HG03060 (cell line): Measurements from ENCODE around the gene ZBP1.

Source experiments
- ATAC-seq: cut with Tn5 transposase; IDR thresholded peaks from one replicate; pipeline ENCODE4 v1.9.1; 2021; ENCODE audit warnings: low read depth, moderate number of reproducible peaks; ENCODE audit not compliant: unreplicated experiment

Gene ZBP1

DNA sequence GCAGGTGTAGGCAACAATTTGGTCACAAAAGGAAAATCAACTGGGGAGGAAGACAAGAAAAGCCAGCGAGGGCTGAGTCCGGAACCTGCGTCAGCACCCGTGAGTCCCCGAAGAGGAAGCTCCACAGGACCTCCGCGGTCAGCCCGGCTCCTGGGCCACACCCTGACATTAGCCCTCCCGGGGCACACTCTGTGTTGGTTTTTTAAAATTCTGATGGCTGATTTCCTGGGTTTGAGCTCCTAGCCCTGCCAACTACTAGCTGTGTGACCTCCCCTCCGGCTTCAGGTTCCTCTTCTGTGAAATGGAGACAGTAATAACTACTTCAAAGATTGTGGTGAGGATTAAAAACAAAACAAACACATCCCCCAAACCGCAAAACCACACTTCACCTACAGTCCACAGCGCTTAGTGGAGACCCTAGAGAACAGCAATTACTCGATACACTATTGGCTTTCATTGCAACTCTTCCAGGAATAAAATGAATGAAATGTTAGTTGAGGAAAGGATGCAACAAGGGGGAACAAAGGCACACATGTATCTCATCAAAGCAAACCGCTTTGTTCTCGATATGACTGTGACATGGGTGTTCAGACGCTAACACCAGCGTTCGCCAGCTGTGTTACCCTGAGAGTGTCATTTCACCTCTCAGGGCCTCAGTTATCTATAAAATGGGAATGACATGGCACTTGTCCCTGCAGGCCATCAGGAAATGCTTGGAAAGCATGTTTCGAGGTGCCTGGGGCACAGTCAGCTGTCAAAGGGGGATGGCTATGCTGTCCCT lies 985 bp downstream of the ZBP1 start:
- peak; percentile 42 for ATAC-seq

DNA sequence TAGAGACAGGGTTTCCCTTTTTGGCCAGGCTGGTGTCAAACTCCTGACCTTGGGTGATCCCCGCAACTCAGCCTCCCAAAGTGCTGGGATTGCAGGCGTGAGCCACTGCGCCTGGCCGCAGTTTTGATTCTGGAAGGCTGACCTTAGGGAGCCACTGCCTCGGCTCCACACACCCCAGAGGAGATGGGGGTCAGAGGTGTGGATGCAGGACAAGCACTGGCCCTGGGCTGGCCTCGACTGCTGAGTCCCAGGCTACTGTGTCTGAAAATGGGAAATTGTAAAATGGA lies 1.5 kb downstream of the ZBP1 start:
- ATAC-seq, result no peak

DNA sequence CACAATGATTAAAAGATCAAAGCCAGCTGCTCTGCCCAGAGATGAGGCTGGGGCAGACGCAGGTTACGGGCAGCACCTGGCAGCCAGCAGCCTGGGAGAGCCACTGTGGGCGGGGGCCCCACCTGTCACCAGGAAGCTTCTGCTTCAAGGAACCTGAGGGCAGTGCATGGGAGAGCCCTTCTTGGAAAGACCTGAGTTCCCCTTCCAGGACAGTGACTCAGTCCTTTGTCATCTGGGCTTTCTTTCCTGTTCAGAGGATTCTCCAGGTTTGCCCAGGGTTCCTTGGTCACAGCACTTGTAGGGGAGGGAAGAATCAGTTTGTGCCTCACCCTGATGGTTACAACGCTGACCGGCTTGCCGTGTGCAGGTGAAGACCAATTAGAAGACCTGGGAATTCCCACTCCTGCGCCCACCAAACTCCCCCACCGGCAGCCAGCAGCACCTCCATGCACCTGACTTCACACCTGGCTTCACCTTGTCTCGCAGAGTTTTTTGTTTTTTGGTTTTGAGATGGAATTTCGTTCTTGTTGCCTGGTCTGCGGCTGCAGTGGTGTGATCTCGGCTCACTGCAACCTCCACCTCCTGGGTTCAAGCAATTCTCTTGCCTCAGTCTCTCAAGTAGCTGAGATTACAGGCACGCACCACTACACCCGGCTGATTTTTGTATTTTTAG lies 2.0 kb downstream of the ZBP1 start:
- ATAC-seq, result no peak

DNA sequence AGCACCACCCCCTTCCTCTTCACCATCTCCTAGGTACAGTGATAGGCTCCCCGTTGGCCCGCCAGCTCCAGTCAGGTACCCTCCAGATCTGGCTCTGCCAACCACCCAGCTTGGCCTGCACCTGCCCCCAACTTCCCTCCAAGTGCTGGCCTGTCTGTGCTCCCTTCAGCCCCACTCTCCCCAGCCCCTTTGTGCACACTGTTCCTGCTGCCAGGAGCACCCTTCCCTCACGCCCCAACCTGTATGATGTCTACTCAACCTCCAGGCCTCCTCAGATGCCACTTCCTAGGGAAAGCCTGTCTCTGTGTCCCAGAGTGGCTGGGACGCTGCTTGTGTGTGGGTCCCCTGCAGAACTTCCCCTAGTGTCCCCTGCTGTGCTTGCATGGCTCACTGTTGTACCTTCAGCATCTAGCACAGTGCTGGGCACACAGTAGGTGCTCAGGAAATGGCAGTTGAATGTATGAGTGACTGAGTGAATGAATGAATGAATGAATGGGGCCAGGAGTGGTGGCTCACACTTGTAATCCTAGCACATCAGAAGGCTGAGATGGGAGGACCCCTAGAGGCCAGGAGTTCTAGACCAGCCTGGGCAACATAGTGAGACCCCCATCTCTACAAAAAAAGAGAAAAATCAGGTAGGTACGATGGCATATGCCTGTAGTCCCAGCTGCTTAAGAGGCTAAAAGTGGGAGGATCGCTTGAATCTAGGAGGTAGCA lies 3.0 kb downstream of the ZBP1 start:
- ATAC-seq, result no peak

DNA sequence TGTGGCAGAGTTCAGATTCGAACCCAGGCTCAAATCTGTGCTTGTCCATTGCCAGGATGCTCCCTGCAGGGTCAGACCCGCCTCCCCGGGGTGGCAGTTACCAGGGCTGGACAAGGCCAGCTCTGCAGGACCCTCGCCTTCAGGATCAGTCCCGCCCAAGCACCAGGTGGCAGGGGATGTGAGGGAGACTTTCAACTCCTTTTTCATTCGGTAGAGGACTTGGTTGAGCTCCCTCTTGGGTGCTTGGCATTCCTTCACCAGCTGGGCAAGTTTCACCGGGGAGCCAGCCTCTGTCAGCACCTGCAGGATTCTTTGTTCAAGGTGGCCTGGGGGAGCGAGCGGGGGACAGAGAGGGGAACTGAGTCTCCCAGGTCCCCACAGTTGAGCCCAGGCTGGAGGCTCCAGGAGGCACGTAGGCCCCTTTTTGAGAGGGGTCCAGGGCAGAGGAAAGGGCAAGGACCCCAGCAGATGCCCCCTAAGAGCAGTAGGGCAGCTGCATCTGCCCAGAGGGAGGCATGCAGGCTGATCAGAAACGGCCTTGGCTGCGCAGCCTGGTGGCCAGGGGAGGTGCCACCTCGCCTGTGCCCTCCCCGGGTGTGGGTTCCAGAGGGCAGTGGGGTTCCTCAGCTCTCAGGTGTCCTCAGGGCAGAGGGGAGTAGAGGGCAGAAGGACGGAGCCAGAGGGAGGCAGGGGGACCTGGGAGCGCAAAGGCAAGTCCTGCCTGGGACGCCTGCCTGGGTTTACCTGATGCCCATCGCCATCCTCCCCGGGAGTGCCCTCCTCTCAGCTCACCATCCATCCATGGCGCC lies 3.9 kb downstream of the ZBP1 start:
- ATAC-seq, result no peak

DNA sequence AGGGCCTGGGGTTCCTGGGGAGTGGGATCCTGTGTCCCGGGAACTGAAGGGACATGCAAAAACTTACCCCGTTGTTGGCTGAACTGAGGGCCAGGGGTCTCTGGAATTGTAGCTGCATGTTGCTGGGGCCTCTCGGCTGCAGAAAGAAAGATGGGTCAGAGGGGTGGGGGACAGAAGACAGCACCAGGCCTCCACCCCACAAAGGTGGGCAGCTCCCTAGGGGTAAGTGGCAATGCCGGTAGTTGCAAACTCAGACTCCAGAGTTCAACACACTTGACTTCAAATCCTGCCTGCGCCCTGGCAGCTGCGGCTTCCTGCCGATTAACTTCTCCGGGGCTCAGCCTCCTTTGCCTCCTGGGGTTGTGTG lies 4.8 kb downstream of the ZBP1 start:
- ATAC-seq, result no peak

DNA sequence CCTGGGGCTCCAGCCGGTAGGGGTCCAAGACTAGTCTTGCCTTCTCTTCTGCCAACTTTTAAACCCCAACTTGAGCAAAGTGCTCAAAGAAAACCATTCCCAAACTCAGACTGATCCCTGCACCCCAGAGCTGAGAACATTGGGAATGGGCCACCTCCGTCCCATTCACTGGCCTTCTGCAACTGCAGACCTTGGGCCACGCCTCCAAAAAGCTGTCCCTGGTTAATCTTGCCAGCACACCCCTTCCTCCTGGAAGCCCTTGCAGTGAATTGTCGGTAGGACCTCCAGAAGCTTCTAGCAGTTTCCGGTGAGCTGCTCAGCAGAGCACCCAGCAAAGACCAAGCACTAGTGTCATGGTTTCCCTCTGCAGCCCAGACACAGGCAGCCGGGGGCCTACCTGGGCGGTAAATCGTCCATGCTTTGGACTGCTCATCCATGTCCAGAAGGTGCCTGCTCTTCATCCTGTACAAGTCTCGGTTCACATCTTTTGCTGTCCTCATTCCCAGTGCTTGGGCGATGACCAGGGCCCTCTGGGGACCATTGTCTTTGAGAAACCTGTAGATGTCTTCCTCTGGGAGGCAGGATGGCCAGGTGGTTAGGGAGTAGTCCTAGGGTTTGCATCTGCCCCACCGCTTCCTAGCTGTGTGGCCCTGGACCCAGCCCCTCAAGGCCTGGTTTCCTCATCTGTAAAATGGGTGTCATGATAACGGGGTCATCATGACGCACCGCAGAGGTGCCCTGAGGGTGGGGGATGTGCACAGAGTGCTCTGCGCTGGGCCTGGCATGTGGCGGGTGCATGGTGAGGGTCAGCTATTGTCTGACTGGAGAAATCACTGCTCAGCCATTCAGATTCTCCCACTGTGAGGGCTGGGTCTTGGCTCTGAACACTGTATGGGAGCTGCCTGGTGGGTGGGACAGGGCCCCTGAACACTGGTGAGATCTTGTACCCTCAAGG lies 5.5 kb downstream of the ZBP1 start:
- ATAC-seq, result no peak

DNA sequence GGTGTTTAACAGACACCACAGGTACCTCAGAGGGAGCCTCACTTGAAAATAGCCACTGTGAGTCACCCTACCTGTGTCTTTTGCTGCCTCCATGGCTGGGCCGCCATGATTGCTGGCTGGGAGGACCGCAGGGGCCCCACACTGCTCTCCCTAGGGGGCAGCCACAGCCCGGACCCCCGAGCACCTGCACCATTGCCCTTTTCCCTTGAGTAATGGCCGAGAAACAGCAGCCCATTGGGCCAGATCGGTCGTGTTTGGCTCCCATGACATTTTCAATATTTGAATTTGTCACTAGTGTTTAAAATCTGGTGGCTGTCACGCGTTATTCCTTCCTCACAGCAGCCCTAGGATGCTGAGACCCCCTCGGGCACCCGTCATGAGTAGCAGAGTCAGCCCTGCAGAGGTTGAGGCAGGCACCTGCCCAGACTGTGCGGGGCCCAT lies 6.7 kb downstream of the ZBP1 start:
- ATAC-seq, result no peak

DNA sequence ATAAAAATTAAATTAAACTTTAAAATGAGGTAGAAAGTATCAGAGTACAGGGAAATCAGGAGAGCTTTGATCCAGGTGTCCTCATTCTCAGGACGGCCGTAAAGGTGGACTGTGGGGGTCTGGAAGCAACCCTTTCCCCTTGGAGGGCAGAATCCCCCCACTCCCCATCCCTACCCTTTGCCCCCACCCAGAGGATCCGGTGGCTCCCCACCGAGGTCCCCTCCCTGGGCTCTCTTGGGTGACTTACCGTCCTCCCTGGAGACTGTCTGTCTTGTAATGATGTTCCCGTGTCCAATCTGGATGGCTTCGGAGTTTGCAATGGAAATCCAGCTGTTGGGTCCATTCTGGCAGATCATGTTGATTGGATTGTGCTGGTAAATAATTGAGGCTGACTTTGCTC lies 7.3 kb downstream of the ZBP1 start:
- no peak for ATAC-seq

DNA sequence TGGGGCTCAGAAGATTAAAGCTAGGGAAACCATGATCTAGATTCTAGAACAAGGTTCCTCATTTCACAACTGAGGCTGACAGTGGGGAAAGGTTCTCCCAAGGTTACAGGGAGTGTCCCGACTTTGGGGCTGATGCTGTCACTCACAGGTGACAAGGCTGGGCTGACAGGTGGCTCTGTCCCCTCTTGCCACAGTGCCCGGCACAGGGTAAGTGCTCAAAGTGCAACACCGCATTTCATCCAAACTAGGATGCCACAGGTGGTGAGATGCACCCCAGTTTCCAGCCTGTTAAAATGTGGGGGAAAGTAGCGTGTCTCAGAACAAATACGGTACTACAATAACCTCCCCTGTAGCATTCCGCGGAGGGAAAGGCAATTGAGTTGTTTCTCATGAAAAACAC lies 7.8 kb downstream of the ZBP1 start:
- no peak for ATAC-seq

DNA sequence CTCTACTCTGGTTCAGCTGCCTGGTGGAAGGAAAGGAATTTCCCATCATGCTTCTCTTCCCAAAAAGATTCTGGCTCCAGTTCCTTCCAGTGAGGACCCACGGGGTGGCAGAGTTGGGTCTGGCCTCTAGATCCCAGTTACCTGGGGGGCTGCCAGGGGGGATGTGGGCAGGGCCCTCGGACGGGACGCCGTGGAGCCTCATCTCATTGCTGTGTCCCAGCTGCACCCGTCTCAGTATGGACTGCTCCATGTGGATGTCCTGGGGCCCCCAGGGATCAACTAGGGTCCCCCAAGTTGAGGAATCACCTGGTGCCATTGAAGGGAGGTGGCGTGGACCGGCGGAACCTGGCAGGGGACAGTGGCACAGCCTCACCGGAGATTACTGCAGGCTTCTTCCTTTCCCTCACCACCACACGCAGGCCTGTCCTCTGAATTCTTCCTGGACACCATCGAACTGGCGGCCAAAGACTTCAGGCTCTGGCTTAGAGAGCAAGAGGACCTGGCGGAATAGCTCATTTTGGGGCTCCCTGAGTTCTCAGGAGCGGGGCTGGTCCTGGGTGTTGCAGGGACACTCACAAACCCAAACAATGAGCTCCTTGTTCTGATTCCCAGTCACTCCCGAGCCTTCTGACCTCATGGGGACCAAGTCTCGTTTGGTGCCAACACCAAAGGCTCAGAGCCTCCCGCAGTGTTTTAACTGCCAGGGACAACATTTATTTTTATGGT lies 8.5 kb downstream of the ZBP1 start:
- no peak for ATAC-seq

DNA sequence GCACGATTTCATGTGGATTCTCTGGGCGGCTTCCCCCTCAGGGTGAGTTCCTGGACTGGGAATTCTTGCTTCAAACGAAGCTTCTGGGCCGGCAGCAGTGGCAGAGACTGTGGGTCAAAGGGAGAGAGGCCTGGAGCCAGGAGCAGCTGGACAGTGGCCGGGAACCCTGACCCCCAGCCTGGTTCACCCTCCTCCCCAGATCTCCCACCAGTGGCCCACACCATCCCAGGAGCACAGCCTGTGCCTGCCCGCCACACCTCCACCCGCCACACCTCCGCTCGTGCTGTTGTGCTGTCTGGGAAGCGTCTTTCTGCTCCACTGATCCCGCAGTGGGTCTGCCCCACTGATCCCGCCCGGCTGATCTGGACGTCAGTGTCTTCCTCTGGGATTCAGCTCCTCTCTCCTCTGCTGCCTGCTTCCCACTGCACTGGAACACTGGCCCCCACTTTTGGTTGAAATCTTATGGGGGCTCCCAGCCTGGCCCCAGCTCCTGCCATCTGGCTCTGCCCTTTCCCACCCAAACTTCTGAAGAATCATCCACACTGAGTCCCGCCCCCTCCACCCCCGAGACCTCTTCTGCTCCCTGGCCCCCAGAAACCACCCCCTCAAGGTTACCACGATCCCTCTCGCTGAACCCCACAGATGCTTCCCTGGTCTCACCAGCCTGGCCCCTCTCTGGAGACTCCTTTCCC lies 9.8 kb downstream of the ZBP1 start:
- ATAC-seq, result no peak

DNA sequence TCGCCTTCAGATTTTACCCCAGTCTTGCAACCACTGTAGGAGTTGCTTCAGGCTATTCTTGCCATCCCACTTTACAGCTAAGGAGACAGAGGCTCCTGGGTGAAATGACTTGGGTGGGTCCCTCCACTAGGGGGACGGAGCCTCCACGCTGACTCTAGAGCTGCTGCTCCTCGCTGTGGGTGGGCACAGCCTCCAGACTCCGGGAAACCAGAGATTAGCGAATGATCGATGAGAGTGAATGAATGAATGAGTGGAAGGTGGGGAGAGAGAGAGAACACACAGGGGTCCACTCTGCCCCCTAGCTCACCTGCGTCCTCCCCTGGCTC lies 10.4 kb downstream of the ZBP1 start:
- ATAC-seq, result no peak

DNA sequence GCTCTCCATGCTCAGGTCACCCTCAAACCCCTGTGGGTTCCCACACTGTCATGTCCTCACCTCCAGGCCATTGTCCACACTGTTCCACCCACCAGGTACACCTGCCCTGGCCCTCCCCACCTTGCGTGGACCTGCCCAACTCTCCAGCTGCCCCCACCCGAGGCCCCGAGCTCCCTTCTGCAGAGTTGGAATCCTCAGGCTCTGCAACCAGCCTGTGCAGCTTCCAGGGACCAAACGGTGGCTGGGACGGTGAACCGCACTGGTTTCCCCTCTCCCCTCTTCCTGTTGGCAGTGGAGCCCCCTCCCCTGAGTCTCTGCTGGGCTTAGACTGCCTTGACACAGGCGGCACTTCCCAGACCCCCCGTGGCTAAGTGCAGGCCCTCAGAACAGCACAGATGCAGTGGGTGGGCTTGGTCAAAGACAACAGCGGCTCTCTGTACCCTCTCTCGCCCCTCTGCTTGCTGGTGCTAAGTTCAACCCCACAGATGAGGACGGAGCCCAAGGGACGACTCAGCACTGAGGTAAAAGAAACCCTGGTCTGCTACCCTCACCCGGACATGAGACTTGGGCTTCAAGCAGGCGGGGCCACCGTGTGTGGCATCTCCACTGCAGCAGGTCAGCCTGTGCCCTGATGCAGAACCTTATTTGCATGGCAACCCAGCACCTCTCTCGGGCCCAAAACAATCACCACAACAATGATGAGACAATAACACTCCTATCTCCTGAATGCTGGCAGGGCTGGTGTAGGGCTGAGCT lies 11.0 kb downstream of the ZBP1 start:
- no peak for ATAC-seq

DNA sequence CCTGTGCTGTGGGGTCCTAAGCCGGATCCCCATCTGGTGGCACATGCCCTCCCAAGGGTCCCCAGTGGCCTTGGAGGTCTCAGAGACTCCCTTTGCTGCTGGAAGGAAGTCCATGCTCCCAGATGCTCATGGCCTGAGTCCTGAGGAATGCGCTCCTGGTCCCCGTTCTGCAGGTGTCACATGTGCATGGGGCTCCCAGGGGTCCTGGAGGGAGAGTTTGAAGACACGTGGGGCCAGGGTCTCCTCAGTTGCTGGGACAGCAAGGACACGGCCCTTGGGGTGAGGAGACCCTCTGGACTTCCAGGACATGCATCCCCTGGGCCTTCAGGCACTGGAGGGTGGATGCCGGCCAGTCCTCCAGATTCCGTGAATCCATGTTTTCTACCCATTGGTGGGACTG lies 11.7 kb downstream of the ZBP1 start:
- no peak for ATAC-seq

DNA sequence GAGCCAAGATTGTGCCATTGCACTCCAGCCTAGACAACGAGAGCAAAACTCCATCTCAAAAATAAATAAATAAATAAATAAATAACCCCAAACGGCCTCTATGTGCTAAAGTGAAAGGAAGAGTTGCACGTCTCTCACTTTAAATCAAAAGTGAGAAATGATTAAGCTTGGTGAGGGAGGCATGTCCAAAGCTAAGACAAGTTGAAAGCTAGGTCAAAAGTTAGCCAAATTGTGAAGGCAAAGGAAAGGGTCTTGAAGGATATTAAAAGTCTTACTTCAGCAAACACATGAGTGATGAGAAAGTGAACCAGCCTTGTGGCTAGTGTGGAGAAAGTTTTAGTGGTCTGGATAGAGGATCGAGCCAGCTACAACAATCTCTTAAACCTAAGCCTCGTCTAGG lies 14.3 kb downstream of the ZBP1 start:
- no peak for ATAC-seq

DNA sequence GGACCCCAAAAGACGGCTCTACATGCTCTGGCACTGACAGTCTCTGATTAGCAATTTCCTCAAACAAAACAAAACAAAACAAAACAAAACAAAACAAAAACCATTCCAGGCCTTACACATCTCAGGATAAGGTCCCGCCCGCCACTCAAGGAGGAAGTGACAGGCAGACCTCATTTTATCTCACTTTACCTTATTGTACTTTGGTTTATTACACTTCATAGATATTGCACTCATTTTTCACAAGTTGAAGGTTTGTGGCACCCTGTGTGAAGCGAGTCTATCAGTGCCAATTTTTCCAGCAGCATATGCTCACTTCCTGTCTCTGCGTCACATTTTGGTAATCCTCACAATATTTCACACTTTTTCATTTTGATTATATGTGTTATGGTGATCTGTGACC lies 15.2 kb downstream of the ZBP1 start:
- ATAC-seq, result no peak

DNA sequence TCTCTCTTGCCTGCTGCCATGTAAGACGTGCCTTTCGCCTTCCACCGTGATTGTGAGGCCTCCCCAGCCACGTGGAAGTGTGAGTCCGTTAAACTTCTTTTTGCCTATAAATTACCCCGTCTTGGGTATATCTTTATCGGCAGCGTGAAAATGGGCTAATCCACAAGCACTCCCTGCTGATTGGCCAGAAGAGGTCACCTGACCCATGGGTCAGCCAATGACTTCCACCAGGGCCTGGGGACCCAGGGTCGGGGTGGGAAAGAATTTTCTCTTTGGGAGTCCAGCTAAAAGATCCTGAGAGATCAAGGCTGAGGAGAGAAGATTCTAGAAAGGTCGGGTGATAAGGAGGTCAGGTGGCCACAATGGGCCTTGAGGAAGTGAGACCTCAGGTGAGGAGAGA lies 17.1 kb downstream of the ZBP1 start:
- ATAC-seq, result no peak
